Left ventricle myocardium inferior (tissue), 1 donor: ENCODE measurements around the gene AMN1. TPM values are rescaled to one million over a fixed set of nuclear protein-coding genes. Genes with fewer than 3 reads are reported as not detected.

Experiments used
- total RNA-seq: library from RNA; stranded (reverse); fragmentation: NEBNext Ultra II Directional; extraction: Animal tissue kit (Norgen Biotek cat#: 25700); gene quantifications from one replicate; pipeline ENCODE4 v1.2.1, GENCODE V29; 2021
- donor health status: DM: no; HTN: yes; CAD: no; lungs with severe emphysema.

AMN1 gene
- total RNA-seq, 1 donor from 2014 or later = 13.9 TPM

Other genes with a start within 250 kb of the AMN1 start
- gene DENND5B, start 137.9 kb downstream of the AMN1 start, total RNA-seq = 42.9 TPM
- gene ETFBKMT, start 69.3 kb downstream of the AMN1 start, total RNA-seq = 6.6 TPM
- gene RESF1, start 230.4 kb upstream of the AMN1 start, total RNA-seq = 19.4 TPM